SW480 (cell line): ENCODE data around the gene LRP2BP.
"Not testable (repeated sequence)": the region's sequence is repeated elsewhere in the genome, so short reads cannot be mapped to it uniquely, and the experiment has no call there.

Experiments
- DNase-seq: peaks from one replicate; pipeline ENCODE4 v3.0.0-alpha.2; 2016; ENCODE audit warnings: low spot score

Gene LRP2BP

DNA sequence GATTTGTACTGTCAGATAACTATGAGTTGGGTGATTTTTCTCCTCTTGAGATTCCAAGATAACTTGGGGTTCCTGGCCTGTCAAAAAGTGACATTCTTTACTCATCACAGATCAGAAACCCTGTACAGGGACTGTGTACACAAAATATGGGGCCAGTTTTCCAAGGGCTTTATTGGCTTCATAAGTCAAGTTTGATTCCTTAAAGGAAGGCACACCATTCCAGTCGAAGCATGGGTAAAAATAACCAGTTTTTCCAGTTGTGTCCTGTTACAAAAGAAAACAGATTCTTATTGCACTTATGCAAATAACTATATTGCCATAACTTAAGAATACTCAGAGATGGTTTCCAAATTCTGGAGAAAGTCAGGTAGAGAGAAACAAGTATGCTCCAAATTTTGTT is 70.0 kb downstream of the LRP2BP start:
- not testable (repeated sequence) for DNase-seq

- DNase-seq, result not testable (repeated sequence)
Observed at GRCh38 chr4:185324361-185324760, 71.4 kb downstream of the LRP2BP start.

DNA sequence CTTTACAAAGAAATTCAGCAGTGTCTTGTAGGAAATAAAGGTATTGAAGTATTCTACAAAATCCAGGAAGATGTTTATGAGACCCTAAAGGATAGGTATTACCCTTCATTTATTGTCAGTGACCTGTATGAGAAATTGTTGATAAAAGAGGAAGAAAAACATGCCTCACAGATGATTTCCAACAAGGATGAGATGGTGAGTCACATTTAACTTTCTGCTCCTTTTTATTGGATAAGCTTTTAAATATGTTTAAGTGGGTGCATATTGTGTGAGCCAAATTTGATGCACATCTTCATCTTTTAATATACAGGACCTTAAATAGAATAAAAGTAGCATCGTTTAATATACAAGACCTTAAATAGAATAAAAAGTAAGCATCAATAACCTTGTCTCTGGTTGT is 72.1 kb downstream of the LRP2BP start:
- DNase-seq, result no peak

GRCh38 chr4:185322803-185323202 is 72.9 kb downstream of the LRP2BP start:
- DNase-seq, result no peak

DNA sequence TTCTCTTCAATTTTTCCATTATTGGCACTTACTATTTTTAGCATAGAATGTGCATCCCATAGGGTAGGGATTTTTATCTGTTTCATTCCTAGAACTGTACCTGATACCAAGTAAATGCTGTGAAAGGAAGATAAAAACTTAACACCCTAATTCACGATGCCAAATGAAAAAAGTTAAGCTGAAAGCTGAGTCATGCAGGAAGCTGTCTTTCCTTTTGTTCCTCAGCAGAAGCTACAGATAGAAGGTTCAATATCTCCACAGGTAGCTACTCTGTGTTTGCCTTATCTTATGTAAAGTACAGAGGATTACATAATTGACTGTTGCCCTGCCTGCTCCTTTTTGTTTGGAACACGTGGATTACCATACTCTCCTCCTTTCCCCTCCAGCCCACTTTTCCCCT is 77.0 kb downstream of the LRP2BP start:
- DNase-seq, result no peak

- no peak for DNase-seq
Observed at GRCh38 chr4:185317880-185318279, 77.8 kb downstream of the LRP2BP start.

GRCh38 chr4:185317462-185317861 is 78.3 kb downstream of the LRP2BP start:
- DNase-seq, result not testable (repeated sequence)
